Pulmonary artery endothelial cell (primary cell): ENCODE measurements around the gene ZDHHC19. TPM values are rescaled to one million over a fixed set of nuclear protein-coding genes. Genes with fewer than 3 reads are reported as not detected.
"Not testable (repeated sequence)": the region's sequence is repeated elsewhere in the genome, so short reads cannot be mapped to it uniquely, and the experiment has no call there.

Experiments
- DNase-seq: peaks from one replicate; pipeline ENCODE4 v3.0.0-alpha.2; 2011; ENCODE audit warnings: low read depth, low spot score
- total RNA-seq: library from RNA; depleted of rRNA; stranded (reverse); fragments of >200 nt; gene quantifications from 2 replicates; pipeline ENCODE4 v1.2.3, GENCODE V29; 2014

ZDHHC19 gene
- total RNA-seq, 1 donor from 2014 or later, result not detected

DNA sequence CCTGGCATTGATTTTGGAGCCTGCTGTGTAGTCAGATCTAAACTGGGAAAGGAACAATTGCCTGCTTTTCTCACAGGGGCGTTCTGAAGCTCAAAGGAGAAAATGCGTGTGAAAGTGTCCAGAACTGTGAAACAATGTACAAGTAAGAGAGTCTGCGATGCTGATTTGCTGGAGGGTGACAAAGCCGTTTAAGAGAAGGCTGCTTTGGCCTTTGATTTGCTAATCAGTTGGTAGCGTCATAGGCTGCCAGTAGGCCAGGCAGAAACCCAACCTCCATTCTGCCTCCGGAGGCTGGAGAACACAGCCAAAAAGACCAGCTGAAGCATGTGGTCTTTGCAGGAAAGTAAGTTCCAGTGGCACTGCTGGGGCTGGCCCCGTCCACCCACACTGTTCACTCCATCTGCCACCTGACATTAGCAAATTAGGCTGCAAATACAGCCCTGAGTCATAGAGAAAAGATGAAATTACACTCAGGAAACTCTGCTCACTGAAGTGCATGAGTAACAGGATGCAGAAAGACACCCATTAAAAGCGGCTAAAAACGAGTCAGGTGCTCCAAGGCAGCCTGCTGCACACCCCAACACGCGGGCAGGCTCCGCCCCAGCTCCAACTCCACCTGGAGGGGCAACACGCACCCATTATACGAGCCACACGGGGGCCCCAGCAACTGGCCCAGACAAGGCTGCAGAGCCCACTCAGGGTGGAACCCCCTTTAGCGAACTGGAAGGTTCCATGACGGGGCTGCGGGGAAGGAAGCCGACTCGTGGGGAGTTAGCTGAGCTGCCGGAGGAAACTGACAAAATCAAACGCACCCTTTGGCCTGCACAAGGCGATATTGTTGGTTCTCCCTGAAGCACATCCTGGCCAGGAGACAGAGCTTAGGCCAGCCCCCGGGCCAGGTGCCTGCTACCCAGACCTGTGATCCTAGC is 31.6 kb downstream of the ZDHHC19 start:
- no peak for DNase-seq

DNA sequence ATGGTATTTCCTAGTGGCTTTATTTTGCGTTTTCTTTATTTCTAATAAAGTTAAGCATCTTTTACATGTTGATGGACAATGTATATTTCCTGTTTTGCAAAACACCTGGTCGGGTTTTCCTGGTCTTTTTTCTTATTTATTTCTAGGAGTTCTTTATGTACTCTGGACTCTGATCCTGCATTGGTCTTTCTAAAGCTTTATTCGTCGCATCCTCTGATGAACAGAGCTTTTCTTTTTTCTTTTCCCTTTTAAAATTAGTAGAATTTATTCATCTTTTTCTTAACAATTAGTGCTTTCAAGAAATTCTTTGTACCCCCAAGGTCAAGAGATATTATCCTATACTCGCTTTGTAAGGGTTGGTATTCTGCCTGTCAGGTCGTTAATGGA is 32.2 kb downstream of the ZDHHC19 start:
- no peak for DNase-seq

DNA sequence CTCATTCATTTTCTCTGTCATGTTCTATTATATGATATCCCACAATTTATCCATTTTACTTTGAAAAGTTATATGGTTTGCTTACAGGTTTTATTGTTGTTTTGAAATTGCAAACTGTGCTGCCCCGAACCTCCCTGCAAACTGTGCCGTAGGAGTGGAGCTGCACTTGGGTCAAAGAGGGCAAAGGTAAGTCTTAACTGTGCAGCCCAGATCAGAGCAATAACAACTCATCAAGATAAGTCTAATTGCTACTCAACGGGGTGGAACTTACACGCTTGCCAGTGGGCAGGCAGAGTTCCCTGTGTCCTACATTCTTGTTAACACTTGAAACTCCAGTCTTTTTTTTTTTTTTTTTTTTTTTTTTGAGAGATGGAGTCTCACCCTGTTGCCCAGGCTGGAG is 33.2 kb downstream of the ZDHHC19 start:
- DNase-seq, result no peak

DNA sequence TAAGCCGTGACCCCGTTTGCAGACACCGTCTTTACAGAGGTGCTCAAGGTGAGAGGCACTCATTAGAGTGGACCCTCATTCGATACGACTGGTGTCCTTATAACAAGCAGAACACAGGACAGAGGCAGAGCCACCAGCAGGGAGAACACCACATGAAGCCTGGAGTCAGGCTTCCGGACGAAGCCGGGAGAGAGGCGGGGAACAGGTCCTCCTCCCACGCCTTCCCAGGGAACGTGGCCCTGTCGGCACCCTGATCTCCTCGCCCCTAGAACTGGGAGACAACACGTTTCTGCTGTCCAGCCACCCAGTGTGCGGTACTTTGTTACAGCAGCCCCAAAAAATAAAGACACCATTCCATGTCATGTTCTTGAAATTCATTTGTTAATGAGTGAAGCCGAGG is 33.6 kb downstream of the ZDHHC19 start:
- no peak for DNase-seq

DNA sequence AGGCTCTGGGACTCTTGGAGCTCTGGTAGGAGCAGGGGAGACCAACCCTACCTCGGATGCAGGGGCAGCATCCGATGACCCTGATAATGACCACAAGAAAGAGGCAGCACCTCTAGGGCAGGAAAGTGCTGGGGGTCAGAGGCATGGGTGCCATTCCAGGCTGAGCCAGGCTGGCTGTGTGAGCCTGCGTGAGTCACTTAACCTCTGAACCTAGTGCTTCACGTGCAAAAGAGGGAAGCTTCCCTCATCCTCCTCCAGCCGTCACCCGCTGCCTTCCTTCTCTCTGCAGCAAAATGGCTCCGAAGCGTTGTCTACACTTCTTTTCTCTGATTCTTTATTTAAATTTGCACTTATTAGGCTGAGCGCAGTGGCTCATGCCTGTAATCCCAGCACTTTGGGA is 35.5 kb downstream of the ZDHHC19 start:
- DNase-seq, result no peak

DNA sequence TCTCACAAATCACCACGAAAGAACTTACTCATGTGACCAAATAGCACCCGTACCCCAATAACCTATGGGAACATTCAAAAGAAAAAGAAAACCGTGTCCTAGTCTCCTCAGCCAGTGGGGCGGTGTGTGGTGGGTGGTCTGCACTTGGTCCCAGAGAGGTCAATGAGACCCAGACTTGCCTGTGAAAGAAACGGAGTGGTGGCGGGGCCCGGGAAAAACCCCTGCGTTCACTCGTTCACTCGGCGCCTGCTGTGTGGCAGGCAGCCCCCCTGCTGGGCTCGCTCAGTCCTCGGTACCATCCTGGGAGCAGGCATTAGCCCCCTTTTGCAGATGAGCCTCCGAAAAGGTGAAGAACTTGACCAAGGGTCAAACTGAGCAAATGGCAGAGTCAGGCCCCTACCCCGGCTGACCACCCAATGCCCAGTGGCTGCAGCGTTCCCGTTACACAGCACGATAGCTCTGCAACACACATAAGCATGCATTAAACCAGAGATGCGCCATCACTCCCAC is 36.0 kb downstream of the ZDHHC19 start:
- DNase-seq, result no peak

DNA sequence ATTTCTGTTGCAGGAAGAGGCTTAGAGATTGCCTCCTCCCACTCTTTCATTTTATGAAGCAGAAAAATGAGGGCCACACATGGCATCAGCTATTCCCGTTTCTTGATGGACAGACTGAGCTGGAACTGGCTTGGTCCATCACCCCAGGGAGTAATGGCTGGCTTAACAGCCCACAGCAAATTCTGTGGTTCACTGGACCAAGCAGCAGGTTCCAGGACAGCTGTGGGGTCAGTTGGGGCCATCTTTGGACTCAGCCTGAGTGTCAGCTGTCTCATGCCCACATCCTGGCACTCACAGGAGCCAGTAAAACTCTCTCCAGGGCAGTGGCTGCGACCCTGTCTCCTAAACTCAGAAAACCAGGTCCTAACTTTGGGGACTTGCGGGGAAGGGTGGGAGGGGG is 36.5 kb downstream of the ZDHHC19 start:
- DNase-seq, result no peak

DNA sequence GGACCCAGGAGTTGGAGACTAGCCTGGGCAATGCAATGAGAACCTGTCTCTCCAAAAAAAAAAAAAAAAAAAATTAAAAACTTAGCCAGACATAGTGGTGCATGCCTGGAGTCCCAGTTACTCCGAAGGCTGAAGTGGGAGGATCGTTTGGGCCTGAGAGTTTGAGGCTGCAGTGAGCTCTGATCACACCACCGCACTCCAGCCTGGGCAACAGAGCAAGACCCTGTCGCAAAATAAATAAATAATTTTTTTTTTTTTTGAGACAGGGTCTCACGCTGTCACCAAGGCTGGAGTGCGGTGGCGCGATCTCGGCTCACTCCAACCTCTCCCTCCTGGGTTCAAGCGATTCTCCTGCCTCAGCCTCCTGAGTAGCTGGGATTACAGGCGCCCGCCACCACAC is 40.9 kb downstream of the ZDHHC19 start:
- not testable (repeated sequence) for DNase-seq

DNA sequence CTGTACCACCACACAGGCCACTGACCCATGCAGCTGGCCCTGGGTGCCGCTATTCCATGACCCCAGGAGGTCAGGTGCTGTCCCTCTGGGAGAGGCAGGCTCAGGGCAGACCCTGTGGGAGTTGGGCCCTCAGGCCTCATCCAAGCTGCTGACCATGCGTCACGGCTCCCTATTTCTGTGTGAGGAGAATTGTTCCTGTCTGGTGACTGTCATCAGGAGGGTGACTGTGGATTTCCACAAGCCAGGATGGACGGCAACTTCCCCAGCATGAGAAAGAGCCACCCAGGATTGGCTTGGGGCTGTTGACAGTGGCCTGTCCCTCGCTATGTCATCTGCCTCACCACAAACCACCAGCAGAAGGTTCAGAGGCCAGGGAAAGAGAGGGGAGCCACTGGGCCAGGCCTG is 41.4 kb downstream of the ZDHHC19 start:
- DNase-seq, result no peak

DNA sequence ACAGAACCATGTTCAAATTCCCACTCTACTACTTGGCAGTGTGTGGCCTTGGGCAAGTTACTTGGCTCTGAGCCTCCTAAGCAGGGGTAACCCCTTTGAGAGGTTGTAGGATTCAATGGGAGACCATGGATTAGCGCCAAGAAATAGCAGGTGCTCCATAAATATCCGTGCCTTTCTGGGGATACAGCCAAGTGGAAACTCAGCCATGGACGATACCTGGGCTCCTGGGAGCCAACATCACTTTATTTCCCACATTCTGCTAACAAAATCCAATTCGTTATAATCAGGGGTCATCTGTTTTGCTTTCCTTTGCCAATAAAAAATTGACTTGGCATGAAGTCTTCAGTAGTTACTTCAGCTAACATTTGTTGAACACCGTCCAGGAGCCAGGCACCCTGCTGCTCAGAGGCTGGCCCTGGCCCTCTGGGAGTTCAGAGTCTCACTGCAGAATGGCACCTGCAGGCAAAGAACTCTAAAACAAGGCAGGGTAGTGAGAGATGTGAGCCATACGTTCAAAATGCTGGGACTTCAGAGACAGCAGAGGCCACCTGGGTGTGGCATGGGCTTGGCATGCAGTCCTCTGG is 42.3 kb downstream of the ZDHHC19 start:
- no peak for DNase-seq

DNA sequence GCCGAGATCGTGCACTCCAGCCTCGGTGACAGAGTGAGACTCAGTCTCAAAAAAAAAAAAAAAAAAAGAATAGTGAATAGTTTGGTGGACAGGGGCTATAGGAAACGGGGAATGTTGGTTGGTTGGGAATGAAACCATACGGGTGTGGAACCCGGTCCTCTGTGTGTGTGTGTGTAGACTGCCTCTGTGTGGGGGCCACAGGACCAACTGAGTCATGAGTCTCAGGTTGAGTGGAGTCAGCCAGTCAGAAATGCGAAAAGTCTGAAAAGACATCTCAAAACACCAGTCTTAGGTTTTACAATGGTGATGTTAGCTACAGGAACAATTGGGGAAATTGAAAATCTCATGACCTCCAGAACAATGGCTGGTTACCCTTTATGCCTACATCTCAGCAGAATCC is 44.5 kb downstream of the ZDHHC19 start:
- DNase-seq, result no peak

DNA sequence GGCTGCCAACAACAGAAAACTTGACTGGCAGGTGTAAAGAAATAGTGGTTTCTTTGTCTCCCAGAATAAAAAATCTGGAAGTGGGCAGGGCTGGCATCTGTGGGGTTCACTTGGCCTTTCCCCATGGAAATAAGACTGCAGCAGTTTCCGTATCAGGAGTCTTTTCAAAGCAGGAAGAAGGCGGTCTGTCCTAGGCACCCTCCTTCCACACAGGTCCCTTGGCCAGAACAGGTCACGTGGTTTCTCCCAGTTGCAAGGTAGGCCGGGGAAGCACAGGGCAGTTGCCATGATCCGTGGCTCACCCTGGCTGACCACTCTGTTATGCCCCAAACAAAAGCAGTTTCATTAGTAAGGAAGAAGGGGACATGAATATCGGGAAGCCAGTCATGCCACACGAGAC is 45.4 kb downstream of the ZDHHC19 start:
- DNase-seq, result no peak

DNA sequence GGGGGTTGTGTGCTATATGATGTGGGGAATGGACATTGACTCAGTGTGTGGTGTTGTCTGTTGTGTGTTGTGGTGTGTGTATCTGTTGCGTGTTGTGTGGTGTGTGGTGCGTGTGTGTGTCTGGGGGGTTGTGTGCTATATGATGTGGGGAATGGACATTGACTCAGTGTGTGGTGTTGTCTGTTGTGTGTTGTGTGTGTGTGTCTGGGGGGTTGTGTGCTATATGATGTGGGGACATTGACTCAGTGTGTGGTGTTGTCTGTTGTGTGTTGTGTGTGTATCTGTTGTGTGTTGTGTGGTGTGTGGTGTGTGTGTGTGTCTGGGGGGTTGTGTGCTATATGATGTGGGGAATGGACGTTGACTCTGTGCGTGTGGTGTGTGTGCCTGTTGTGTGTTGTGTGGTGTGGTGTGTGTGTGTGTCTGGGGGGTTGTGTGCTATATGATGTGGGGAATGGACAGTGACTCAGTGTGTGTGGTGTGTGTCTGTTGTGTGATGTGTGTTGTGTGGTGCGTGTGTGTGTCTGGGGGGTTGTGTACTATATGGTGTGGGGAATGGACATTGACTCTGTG is 46.1 kb downstream of the ZDHHC19 start:
- DNase-seq, result not testable (repeated sequence)

DNA sequence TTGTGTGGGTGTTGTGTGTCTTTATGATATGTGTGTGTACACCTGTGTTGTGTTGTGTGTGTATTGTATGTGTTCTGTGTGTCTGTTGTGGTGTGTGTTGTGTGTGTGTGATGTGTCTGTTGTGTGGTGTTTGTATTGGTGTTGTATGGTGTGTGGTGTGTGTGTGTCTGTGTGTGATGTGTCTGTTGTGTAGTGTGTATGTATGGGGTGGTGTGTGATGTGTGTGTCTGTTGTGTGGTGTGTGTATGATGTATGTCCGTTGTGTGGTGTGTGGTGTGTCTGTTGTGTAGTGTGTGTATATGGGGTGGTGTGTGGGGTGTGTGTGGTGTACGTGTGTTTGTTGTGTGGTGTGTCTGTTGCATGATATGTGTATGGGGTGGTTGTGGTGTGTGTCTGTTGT is 46.6 kb downstream of the ZDHHC19 start:
- DNase-seq, result no peak

DNA sequence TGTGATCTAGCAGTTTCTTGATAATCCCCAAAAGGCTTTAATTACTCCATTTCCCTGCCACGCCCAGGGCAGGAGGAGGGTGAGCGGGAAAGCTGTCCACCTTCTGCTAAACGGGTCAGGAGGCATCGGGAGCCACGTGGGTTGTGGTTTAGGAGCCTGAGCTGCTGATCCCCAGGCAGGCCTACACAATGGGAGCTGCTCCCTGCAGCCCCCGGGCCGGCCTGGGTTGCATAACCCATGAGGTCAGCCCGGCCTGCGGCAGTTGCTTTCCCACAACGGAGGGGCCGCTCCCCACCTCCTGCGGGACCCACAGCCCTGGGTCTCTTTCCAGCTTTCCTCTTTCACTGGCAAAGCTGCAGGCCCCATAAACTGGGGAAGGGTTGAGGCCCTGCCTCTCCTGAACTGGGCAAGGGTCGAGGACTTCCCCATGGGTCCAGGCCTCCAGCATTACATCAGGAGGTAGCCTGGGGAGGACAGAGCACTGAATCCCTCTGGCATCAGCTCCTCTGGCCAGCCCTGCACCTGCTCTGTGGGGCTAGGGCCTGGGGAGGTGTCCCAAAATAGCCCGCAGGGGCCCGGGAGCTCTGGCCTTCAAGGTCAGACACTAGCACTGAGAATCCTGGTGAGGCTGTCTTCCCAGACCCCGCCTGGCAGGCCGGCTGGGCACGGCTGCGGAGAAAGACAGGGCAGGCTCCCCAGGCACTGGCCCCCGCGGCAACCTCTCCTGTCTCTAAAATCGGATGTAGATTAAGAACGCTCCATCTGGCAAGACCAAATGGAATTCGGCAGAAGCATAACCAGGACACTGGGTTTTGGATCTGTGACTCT is 47.3 kb downstream of the ZDHHC19 start:
- DNase-seq, result no peak

DNA sequence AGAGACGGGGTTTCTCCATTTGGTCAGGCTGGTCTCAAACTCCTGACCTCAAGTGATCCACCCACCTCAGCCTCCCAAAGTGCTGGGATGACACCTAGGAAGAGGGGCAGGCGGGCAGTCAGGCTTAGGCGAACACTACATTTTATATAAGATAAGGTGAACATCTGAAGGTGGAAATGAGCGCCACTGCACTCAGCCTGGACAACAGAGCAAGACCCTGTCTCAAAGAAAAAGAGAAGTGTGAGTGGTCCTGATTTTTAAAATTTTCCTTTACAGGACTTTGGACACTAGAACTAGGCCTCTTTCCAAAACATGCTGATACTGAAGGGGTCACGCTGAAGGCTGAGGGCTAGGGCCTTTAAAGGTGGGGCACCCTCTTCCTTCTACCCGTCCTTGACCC is 48.0 kb downstream of the ZDHHC19 start:
- DNase-seq, result no peak

DNA sequence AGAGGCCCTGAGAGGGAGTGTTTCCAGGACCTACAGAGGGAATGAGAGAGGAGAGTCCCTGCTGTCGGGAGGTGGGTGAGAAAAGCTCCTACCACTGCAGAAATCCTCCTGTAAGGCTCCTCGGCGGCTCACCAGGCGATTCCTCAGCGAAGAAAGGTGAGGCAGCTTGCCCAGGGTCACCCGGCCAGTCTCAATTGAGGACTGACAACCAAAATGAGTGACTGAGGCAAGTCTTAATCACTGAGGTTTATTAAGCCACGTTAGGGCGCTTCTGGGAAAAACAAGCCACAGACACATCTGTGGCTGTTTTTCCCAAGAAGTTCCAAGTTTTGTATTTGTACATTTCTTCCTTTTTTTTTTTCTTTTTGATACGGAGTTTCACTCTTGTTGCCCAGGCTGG is 48.5 kb downstream of the ZDHHC19 start:
- no peak for DNase-seq

DNA sequence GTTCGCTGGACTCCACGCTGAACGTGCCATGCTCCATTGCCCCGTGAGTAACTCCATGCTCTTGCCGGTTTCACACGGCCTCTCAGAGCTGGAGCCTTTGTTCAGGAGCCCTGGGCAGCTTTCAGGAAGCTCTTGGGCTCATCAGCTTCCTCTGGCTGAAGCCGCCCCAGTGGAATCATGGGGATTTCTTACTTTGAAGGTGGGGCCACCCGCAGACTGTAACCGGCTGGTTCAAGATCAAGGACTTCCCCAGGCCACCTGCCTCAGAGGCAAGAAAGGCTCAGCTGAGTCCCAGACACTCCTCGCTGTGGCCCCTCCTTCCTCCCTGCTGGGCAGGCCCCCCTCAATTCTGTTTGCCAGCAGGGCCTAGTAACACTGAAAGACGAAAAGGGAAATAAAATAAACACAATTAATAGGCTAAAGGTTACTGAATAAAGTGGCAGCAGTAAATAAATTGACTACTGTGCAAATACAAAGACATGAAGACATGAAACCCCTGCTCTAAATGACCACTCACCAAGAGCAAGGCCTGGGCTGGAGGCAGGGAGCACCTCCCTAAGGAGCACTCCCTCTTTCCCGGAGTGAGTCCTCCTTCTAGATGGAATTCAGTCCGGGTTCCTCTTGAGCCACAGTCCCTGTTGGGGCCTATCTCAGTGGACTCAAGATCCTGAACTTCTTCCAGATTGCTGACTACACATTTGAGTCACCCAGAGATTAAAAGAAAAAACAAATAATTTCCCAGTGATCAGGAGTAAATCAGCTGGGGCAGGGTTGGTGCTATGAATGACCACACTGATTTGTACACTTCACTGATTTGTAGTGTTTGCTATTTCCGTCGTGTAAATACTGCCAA is 51.0 kb downstream of the ZDHHC19 start:
- DNase-seq, result no peak

DNA sequence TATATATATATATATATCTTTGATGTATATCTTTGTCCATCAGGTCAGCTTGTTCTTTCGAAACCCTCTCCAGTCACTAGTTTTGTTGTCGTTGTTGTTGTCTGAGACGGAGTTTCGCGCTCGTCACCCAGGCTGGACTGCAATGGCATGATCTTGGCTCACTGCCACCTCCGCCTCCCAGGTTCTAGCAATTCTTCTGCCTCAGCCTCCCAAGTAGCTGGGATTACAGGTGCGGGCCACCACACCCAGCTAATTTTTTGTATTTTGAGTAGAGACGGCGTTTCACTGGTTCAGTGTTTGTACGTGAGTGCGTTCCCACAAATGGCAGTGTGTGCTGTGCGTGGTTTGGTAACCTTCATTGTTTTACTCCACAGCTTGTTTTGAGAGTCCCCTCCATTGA is 51.7 kb downstream of the ZDHHC19 start:
- DNase-seq, result no peak

DNA sequence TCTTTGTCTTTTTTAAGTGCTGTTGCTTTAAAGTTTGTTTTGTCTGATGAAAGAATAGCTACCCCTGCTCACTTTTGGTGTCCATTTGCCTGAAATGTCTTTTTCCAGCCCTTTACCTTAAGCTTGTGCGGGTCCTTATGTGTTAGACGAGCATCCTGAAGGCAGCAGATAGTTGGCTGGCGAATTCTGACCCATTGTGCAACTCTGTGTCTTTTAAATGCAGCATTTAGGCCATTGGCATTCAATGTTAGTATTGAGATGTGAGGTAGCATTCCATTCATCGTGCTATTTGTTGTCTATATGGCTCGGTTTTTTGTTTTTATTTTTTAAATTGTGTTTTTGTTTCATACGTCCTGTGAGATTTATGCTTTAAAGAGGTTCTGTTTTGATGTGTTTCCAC is 55.0 kb downstream of the ZDHHC19 start:
- no peak for DNase-seq

DNA sequence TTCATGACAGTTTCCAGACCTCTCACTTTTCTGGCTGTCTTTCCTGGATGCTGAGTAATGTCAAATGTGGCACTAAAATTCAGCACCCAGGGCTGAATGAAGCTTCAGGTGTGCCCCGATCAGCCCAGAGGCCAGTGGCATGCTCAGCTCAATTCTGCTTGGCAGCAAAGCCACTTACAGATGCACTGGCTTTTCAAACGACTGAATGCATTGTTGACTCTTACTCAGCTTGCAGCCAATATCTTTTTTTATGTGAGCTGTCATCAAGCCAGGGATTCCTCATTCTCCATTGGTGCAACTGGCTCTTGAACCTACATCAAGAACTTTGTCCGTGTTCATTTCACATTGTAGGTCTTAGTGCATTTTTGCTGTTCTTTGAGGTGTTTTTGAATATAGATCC is 60.7 kb downstream of the ZDHHC19 start:
- DNase-seq, result no peak
